Measurements from ENCODE around the gene GLB1L2.

Gene GLB1L2

GRCh38 chr11:134369656-134370525 is 38.1 kb downstream of the GLB1L2 start:
- no peak for DNase-seq (ENCODE audit: low spot score)

DNA sequence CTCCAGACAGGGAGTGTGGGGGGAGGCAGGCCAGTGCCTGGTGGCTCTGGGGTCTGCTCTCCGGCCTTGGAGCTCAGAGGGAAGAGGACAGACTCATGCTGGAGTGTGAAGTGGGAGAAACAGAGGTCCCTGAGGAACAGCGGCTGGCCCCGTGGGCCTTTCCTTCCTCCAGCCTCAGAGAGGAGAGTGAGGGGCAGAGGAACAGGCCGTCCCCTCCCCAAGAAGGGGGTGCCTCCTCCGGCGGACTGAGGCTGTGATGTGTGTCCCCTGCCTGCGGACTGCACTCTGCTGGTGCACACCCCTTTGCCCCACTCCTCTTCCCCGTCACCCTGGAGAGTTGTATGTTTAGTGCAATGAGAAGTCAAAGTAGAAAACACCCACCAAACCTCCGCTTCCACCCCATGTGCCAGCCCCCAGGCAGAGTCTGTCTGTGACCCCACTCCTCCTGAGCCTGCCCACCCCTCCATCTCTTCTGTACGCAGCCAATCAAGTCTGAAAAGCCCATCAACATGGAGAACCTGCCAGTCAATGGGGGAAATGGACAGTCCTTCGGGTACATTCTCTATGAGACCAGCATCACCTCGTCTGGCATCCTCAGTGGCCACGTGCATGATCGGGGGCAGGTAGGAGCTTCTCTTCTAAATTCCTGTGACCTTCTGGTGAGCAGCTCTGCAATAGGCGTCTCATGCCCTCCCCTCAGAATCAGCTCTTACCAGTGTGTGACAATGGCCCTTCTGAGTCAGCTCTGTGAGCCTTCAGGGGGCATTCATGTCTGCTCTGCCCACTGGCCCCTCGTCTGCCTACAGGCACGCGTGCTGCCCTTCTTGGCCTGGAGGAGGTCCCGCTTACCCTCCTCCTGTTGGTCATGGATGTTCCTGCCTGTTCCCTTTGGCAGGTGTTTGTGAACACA is 39.0 kb downstream of the GLB1L2 start:
- no peak for DNase-seq (ENCODE audit: low spot score)

GRCh38 chr11:134371436-134372185 is 39.8 kb downstream of the GLB1L2 start:
- no peak for DNase-seq (ENCODE audit: low spot score)

GRCh38 chr11:134372536-134372935 is 40.7 kb downstream of the GLB1L2 start:
- DNase-seq (ENCODE audit: low spot score): no peak

- no peak for DNase-seq (ENCODE audit: low spot score)
These were observed 41.2 kb downstream of the GLB1L2 start for GRCh38 chr11:134372961-134373360.

GRCh38 chr11:134373591-134374052 is 41.8 kb downstream of the GLB1L2 start:
- DNase-seq (ENCODE audit: low spot score): no peak

GRCh38 chr11:134374171-134374570 is 42.4 kb downstream of the GLB1L2 start:
- no peak for DNase-seq (ENCODE audit: low spot score)

GRCh38 chr11:134374891-134375550 is 43.2 kb downstream of the GLB1L2 start:
- DNase-seq (ENCODE audit: low spot score): no peak

DNA sequence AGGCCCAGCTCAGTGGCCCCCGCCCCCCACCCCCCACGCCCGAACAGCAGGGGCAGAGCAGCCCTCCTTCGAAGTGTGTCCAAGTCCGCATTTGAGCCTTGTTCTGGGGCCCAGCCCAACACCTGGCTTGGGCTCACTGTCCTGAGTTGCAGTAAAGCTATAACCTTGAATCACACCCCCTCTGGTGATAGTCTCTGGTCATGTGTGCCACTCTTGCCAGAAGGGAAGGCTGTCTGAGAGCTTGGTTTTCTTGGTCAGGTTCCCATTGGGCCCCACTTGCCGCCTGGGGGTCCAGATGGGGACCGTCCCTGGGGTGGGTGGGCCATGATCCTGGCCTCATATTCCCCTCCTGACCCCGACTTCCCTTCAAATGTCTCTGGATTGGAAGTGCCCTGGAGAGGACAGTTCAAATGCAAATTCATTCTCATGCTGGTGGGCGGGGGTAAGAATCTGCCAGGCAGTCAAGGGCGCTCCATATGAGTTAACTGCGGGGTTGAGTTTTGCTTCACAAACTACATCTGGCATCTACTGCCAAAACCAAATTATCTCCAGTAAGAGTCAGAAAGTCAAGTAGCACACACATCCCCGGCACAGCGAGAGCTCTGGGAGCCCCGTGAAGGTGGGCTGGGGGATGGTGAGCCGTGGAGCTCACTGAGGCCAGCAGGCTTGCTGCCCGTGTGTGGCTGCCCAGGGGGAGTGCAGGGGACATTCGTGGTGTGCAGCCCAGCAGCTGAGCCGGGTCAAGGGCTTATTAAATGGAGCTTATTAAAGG is 44.5 kb downstream of the GLB1L2 start:
- no peak for DNase-seq (ENCODE audit: low spot score)

DNA sequence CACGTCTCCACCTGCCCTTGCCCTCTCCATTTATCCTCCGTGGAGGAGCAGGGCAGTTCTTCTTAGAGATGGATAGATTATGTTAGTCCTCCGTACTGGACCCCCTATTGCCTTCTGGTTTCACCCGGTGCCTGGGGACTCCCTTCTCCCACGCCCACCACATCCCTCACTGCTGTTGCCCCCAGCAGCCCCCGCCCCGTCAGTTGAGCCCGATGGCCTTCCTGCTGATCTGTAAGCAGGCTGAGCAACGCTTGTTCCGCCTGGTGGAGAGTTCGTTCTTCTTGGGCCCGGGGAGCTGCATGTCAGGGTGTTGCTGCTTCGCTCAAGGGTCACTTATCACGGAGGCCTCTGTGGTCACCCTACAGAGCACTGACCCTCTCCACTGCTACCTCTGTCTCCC is 46.1 kb downstream of the GLB1L2 start:
- DNase-seq (ENCODE audit: low spot score): no peak

GRCh38 chr11:134379241-134379640 is 47.5 kb downstream of the GLB1L2 start:
- no peak for DNase-seq (ENCODE audit: low spot score)

- DNase-seq (ENCODE audit: low spot score): no peak
These were observed 48.4 kb downstream of the GLB1L2 start for GRCh38 chr11:134380229-134380628.

DNA sequence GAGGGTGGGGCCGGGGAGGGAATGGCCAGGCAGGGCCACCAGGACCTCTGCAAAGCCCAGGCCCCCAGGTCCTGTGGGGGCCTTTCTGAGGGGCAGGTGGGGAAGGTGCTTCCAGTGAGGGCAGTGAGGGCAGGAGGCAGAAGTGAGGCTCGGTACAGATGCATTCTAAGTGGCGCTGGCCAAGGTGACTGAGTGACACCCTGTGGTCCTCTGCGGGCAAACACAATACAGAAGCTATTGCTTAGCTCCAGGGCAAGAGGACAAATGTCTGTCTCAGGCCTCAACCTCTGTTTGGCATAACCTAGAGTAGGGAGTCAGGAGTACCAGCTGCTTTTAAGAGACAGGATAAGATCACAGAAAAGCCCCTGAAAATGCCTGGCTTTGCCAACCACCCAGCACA is 49.0 kb downstream of the GLB1L2 start:
- DNase-seq (ENCODE audit: low spot score): no peak

- DNase-seq (ENCODE audit: low spot score): no peak
These were observed 50.5 kb downstream of the GLB1L2 start for GRCh38 chr11:134382257-134382656.

- DNase-seq (ENCODE audit: low spot score): no peak
These were observed 51.0 kb downstream of the GLB1L2 start for GRCh38 chr11:134382830-134383229.

GRCh38 chr11:134383576-134384221 is 51.9 kb downstream of the GLB1L2 start:
- DNase-seq (ENCODE audit: low spot score): no peak

GRCh38 chr11:134384406-134384805 is 52.6 kb downstream of the GLB1L2 start:
- DNase-seq (ENCODE audit: low spot score): no peak

- DNase-seq (ENCODE audit: low spot score): no peak
These were observed 53.4 kb downstream of the GLB1L2 start for GRCh38 chr11:134385171-134385570.

- no peak for DNase-seq (ENCODE audit: low spot score)
These were observed 54.2 kb downstream of the GLB1L2 start for GRCh38 chr11:134385774-134386565.

All from hepatic stellate cell (primary cell).